Effector memory CD4-positive, alpha-beta T cell (primary cell): ENCODE measurements around the gene PPP1CB.
"Not testable (repeated sequence)": the region's sequence is repeated elsewhere in the genome, so short reads cannot be mapped to it uniquely, and the experiment has no call there.

Experiments
- DNase-seq, 3 donors: peaks; one replicate each; pipeline ENCODE4 v3.0.0-alpha.2; 2020
- H3K27ac ChIP-seq: 2 replicates; pipeline ENCODE4 v1.7.0; 2013; ENCODE audit warnings: mild to moderate bottlenecking, low read length, moderate library complexity; ENCODE audit not compliant: insufficient read depth, poor library complexity, severe bottlenecking
- H3K27me3 ChIP-seq: replicated peaks from 2 replicates; pipeline ENCODE4 v1.7.0; 2013; ENCODE audit warnings: mild to moderate bottlenecking, low read length; ENCODE audit not compliant: insufficient read depth, control insufficient read depth, poor library complexity, severe bottlenecking
- H3K36me3 ChIP-seq: 2 replicates; pipeline ENCODE4 v1.7.0; 2013; ENCODE audit warnings: mild to moderate bottlenecking, low read length, moderate library complexity; ENCODE audit not compliant: control insufficient read depth, insufficient read depth
- H3K4me1 ChIP-seq: 2 replicates; pipeline ENCODE4 v1.7.0; 2013; ENCODE audit warnings: low read length, mild to moderate bottlenecking; ENCODE audit not compliant: control insufficient read depth, insufficient read depth, poor library complexity, severe bottlenecking
- H3K4me3 ChIP-seq: 2 replicates; pipeline ENCODE4 v1.7.0; 2013; ENCODE audit warnings: low read length, low read depth, mild to moderate bottlenecking; ENCODE audit not compliant: insufficient read depth, poor library complexity, severe bottlenecking
- H3K9me3 ChIP-seq: 2 replicates; pipeline ENCODE4 v1.7.0; 2013; ENCODE audit warnings: mild to moderate bottlenecking, low read length, moderate library complexity; ENCODE audit not compliant: control insufficient read depth

The PPP1CB gene

GRCh38 chr2:28768952-28769351 lies 17.3 kb downstream of the PPP1CB start:
- Histone ChIP-seq H3K27ac (no peak overlapping the region), H3K4me1 (peaks cover 20% of the 10 kb centered on the region), H3K27me3 (no peaks in the 10 kb centered on the region)

GRCh38 chr2:28772351-28772750 lies 20.7 kb downstream of the PPP1CB start:
- H3K27ac ChIP-seq = no peak overlapping the region
- no peak for DNase-seq
- H3K9me3 ChIP-seq = no peaks in the 10 kb centered on the region
- no peak overlapping the region for H3K4me3 ChIP-seq
- H3K27me3 ChIP-seq = no peaks in the 10 kb centered on the region
- peaks cover 3% of the 10 kb centered on the region for H3K36me3 ChIP-seq
- H3K4me1 ChIP-seq = peaks cover 6% of the 10 kb centered on the region

More at GRCh38 chr2:28768952-28769351, 17.3 kb downstream of the PPP1CB start:
- DNase-seq = no peak
- H3K36me3 ChIP-seq = no peaks in the 10 kb centered on the region
- H3K9me3 ChIP-seq = no peaks in the 10 kb centered on the region
- no peak overlapping the region for H3K4me3 ChIP-seq

GRCh38 chr2:28776471-28776870 lies 24.8 kb downstream of the PPP1CB start:
- Histone ChIP-seq H3K9me3 (no peaks in the 10 kb centered on the region), H3K4me1 (peaks cover 3% of the 10 kb centered on the region), H3K36me3 (peaks cover 38% of the 10 kb centered on the region), H3K4me3 (no peak overlapping the region), H3K27ac (no peak overlapping the region), H3K27me3 (no peaks in the 10 kb centered on the region)
- no peak for DNase-seq

- Histone ChIP-seq H3K4me1 (peaks cover 3% of the 10 kb centered on the region), H3K9me3 (no peaks in the 10 kb centered on the region), H3K27me3 (no peaks in the 10 kb centered on the region), H3K4me3 (no peak overlapping the region), H3K36me3 (peaks cover 55% of the 10 kb centered on the region), H3K27ac (no peak overlapping the region)
- no peak for DNase-seq
These were observed 26.8 kb downstream of the PPP1CB start for GRCh38 chr2:28778392-28778791.

- no peaks in the 10 kb centered on the region for H3K27me3 ChIP-seq
- H3K36me3 ChIP-seq = peaks cover 61% of the 10 kb centered on the region
- DNase-seq = no peak
These were observed 27.4 kb downstream of the PPP1CB start for GRCh38 chr2:28779001-28779400.

GRCh38 chr2:28780496-28780895 lies 28.9 kb downstream of the PPP1CB start:
- no peak overlapping the region for H3K4me3 ChIP-seq
- H3K36me3 ChIP-seq = peaks cover 71% of the 10 kb centered on the region
- H3K27ac ChIP-seq = no peak overlapping the region
- no peaks in the 10 kb centered on the region for H3K27me3 ChIP-seq
- H3K9me3 ChIP-seq = no peaks in the 10 kb centered on the region
- DNase-seq = no peak
- no peaks in the 10 kb centered on the region for H3K4me1 ChIP-seq

More at GRCh38 chr2:28779001-28779400, 27.4 kb downstream of the PPP1CB start:
- no peak overlapping the region for H3K27ac ChIP-seq
- H3K4me3 ChIP-seq = no peak overlapping the region
- no peaks in the 10 kb centered on the region for H3K9me3 ChIP-seq
- peaks cover 3% of the 10 kb centered on the region for H3K4me1 ChIP-seq

- H3K4me3 ChIP-seq = no peak overlapping the region
- no peaks in the 10 kb centered on the region for H3K9me3 ChIP-seq
- peaks cover 73% of the 10 kb centered on the region for H3K36me3 ChIP-seq
- H3K27me3 ChIP-seq = no peaks in the 10 kb centered on the region
- H3K4me1 ChIP-seq = no peaks in the 10 kb centered on the region
- no peak overlapping the region for H3K27ac ChIP-seq
- no peak for DNase-seq
These were observed 30.8 kb downstream of the PPP1CB start for GRCh38 chr2:28782423-28782822.

- not testable (repeated sequence) for H3K4me3 ChIP-seq, DNase-seq, H3K9me3 ChIP-seq, H3K27me3 ChIP-seq, H3K4me1 ChIP-seq, H3K27ac ChIP-seq
- H3K36me3 ChIP-seq = peaks cover 72% of the 10 kb centered on the region
These were observed 32.9 kb downstream of the PPP1CB start for GRCh38 chr2:28784570-28784969.

GRCh38 chr2:28796620-28797019 lies 45.0 kb downstream of the PPP1CB start:
- Histone ChIP-seq H3K36me3 (peaks cover 61% of the 10 kb centered on the region), H3K9me3 (no peaks in the 10 kb centered on the region), H3K4me3 (no peak overlapping the region), H3K27ac (no peak overlapping the region), H3K4me1 (no peaks in the 10 kb centered on the region), H3K27me3 (no peaks in the 10 kb centered on the region)
- no peak for DNase-seq

- Histone ChIP-seq H3K4me3 (no peak overlapping the region), H3K4me1 (no peaks in the 10 kb centered on the region), H3K27ac (no peak overlapping the region), H3K27me3 (no peaks in the 10 kb centered on the region), H3K36me3 (peaks cover 37% of the 10 kb centered on the region), H3K9me3 (no peaks in the 10 kb centered on the region)
- DNase-seq = no peak
These were observed 50.1 kb downstream of the PPP1CB start for GRCh38 chr2:28801726-28802125.
